Measurements from ENCODE around the gene NTF3.

DNA sequence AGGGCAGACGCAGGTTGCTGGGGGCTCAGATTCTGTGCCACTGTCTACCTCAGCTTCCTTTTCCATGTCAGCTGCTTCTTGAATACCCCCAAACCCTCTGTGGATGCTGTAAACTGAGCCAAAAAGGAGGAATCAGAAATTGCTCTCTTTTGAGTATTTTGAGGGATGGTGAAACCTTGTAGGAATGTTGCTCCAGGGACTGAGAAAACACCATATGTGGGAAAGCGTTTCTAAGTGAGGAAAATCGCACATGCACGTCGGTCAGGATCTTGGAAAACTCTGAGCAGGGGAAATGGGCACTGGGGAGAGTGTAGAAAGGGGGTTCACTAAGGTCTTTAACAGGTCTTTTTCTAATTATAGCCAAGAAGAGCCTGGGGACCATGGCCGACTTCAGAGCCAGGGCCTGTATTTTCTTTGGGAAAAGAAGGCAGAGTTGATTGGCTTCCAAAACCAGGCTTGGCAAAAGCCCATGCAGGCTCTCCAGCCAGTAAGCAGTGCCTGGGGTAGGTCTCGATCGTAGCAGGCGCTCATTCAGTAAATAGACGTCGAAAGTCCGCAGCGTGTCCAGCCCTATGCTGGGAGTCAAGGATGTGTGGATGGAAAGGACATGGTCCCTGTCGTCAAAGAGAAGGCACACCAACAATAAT, 58.0 kb downstream of the NTF3 start:
- TF ChIP-seq CTCF (IDR thresholded peaks at IDR 0.05) (no peak), EP300 (IDR thresholded peaks at IDR 0.05) (no peak), POLR2A (IDR thresholded peaks at IDR 0.05) (no peak), POLR2AphosphoS5 (IDR thresholded peaks at IDR 0.05) (no peak)

All from upper lobe of left lung (tissue), 4 donors.